Spleen (tissue), 11 donors: ENCODE results near the gene FRMD4A. TPM values are rescaled to one million over a fixed set of nuclear protein-coding genes. Genes with fewer than 3 reads are reported as not detected.

Source experiments
- DNase-seq: peaks from one replicate; pipeline ENCODE4 v3.0.0-alpha.2; 2020
- H3K27ac ChIP-seq, 8 donors: fragments of 200-600 bp; sonication (generic) in 7 of 8; 1 replicate in 4 of 8; 2 replicates in 4 of 8; pipeline versions ENCODE4 v1.5.0 to v1.8.0; 2016 to 2021; ENCODE audit warnings: inconsistent platforms in 4 of 8, mild to moderate bottlenecking in 4 of 8, moderate library complexity in 1 of 8
- H3K27me3 ChIP-seq, 7 donors: fragments of 200-600 bp; sonication (generic) in 6 of 7; replicated peaks in 1 of 7; 1 replicate in 4 of 7; 2 replicates in 3 of 7; pipeline versions ENCODE4 v1.5.0 to v1.8.0; 2016 to 2021; ENCODE audit warnings: inconsistent platforms in 3 of 7, mild to moderate bottlenecking in 1 of 7
- H3K36me3 ChIP-seq, 6 donors: fragments of 200-600 bp; sonication (generic) in 5 of 6; 1 replicate in 4 of 6; 2 replicates in 2 of 6; pipeline versions ENCODE4 v1.5.0 to v1.8.0; 2016 to 2021; ENCODE audit warnings: inconsistent platforms in 2 of 6
- H3K4me1 ChIP-seq, 6 donors: fragments of 200-600 bp; sonication (generic) in 5 of 6; 1 replicate in 3 of 6; 2 replicates in 3 of 6; pipeline versions ENCODE4 v1.5.0 to v1.8.0; 2016 to 2021; ENCODE audit warnings: inconsistent platforms in 3 of 6
- H3K4me3 ChIP-seq, 8 donors: fragments of 200-600 bp; sonication (generic) in 7 of 8; 1 replicate in 4 of 8; 2 replicates in 4 of 8; pipeline versions ENCODE4 v1.5.0 to v1.8.0; 2016 to 2021; ENCODE audit warnings: inconsistent platforms in 4 of 8, mild to moderate bottlenecking in 4 of 8, moderate library complexity in 2 of 8
- H3K9me3 ChIP-seq, 8 donors: fragments of 200-600 bp; sonication (generic) in 7 of 8; 1 replicate in 4 of 8; 2 replicates in 4 of 8; pipeline versions ENCODE4 v1.5.0 to v1.8.0; 2016 to 2021; ENCODE audit warnings: inconsistent platforms in 4 of 8
- POLR2A ChIP-seq, 3 donors: fragments of 450-650 bp; IDR thresholded peaks; one replicate each; pipeline ENCODE4 v1.5.1; 2017; ENCODE audit warnings: antibody characterized with exemption in 3 of 3, mild to moderate bottlenecking in 1 of 3
- POLR2AphosphoS5 ChIP-seq, 3 donors: sonication (generic); formaldehyde crosslinking; IDR thresholded peaks; one replicate each; pipeline ENCODE4 v1.5.1; 2017; ENCODE audit warnings: antibody characterized with exemption in 3 of 3
- WGBS, 5 donors: extraction: QIAGEN DNeasy Blood & Tissue Kit in 3 of 5; methylation state at CpG; one replicate each; pipeline versions ENCODE4 v1.1.5 to v1.1.7; 2013 to 2018; 5-methylcytosine and 5-hydroxymethylcytosine counted together
- intact Hi-C: fragments of 100-400 bp; cut with DNase I; formaldehyde crosslinking; loops from one replicate; pipeline ENCODE4 v1.15.0; 2023; ENCODE audit warnings: low total_unique reads
- polyA plus RNA-seq, 3 donors: library from polyadenylated mRNA; stranded (reverse); fragments of 200-250 nt; gene quantifications; one replicate each; pipeline ENCODE4 v1.2.1, GENCODE V29; 2013
- total RNA-seq, 7 donors: library from RNA; depleted of rRNA in 3 of 7; stranded (reverse); fragments of >200 nt in 3 of 7; fragmentation: NEBNext Ultra II Directional in 4 of 7; extraction: Animal tissue kit (Norgen Biotek cat#: 25700) in 4 of 7; gene quantifications; one replicate each; pipeline versions ENCODE4 v1.1.0 to v1.2.1, GENCODE V29; 2016 to 2021
- TF ChIP-seq, protein P1 (sequence below), 11 experiments: fragments of 200-600 bp in 7 of 11; fragments of 450-650 bp in 4 of 11; sonication (generic) in 4 of 11; IDR thresholded peaks in 8 of 11; conservative IDR thresholded peaks in 3 of 11; 1 replicate in 7 of 11; 2 replicates in 4 of 11; pipeline versions ENCODE4 v1.4.0 to v1.8.0; 2016 to 2021; ENCODE audit warnings: antibody characterized with exemption in 11 of 11, inconsistent platforms in 4 of 11, mild to moderate bottlenecking in 1 of 11
- donor health status: healthy with polysubstance abuse.
- donor health status: DM: no; HTN: no; CAD: no; lungs with moderate emphysema.
- donor health status: DM: no; HTN: no; CAD: no.
- donor health status: Bipolar disorder and iron deficiency.
- donor health status: healthy.
- donor health status: DM: no; HTN: no; CAD: no.
- donor health status: DM: yes; HTN: yes; CAD: no.

The FRMD4A gene
- total and polyA plus RNA-seq, 10 donors, result 9.2 to 141 (median 80.5) TPM

- Histone ChIP-seq H3K27ac (no peak overlapping the region), H3K36me3 (no peaks in the 10 kb centered on the region), H3K4me1 (no peaks in the 10 kb centered on the region), H3K4me3 (no peak overlapping the region), H3K27me3 (no peaks in the 10 kb centered on the region), H3K9me3 (no peaks in the 10 kb centered on the region)
- 85 to 91% (median 91%) methylated on average over 6 of the region's 6 CpGs for WGBS, 5 donors
- no peak for DNase-seq
- TF ChIP-seq, protein P1, sequence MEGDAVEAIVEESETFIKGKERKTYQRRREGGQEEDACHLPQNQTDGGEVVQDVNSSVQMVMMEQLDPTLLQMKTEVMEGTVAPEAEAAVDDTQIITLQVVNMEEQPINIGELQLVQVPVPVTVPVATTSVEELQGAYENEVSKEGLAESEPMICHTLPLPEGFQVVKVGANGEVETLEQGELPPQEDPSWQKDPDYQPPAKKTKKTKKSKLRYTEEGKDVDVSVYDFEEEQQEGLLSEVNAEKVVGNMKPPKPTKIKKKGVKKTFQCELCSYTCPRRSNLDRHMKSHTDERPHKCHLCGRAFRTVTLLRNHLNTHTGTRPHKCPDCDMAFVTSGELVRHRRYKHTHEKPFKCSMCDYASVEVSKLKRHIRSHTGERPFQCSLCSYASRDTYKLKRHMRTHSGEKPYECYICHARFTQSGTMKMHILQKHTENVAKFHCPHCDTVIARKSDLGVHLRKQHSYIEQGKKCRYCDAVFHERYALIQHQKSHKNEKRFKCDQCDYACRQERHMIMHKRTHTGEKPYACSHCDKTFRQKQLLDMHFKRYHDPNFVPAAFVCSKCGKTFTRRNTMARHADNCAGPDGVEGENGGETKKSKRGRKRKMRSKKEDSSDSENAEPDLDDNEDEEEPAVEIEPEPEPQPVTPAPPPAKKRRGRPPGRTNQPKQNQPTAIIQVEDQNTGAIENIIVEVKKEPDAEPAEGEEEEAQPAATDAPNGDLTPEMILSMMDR (IDR thresholded peaks at IDR 0.05 in 8 of 11, conservative IDR thresholded peaks at IDR 0.05 in 3 of 11), result no peak
- no peak for TF ChIP-seq POLR2AphosphoS5 (IDR thresholded peaks at IDR 0.05)
- no peak for TF ChIP-seq POLR2A (IDR thresholded peaks at IDR 0.05)
- intact Hi-C loops, result no loop called here
Observed at GRCh38 chr10:14125564-14125963, 205.2 kb downstream of the FRMD4A start.

DNA sequence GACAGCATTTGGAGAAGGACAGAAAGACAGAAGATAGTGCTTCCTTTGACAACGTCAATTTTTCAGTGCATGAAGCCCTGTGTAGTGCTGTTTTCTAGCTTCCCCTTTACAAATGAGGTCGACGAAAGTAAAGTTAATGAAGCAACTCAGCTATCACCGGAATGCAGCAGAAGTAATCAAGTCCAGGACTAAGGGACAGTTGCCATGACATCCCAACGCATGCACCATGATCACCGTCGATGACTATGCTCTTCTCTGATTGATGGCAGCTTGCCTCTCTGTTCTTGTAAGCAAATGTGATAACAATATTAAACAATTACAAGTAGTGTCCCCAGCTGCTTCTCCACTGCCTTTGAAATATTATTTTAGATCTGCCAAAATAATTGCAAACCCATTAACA is 205.8 kb downstream of the FRMD4A start:
- no peaks in the 10 kb centered on the region for H3K9me3 ChIP-seq
- DNase-seq, result no peak
- no peaks in the 10 kb centered on the region for H3K36me3 ChIP-seq
- 66 to 80% (median 74%) methylated on average over 7 of the region's 7 CpGs for WGBS, 5 donors
- intact Hi-C loops, result no loop called here
- TF ChIP-seq POLR2AphosphoS5 (IDR thresholded peaks at IDR 0.05) (no peak), POLR2A (IDR thresholded peaks at IDR 0.05) (no peak)
- TF ChIP-seq, protein P1 (IDR thresholded peaks at IDR 0.05 in 8 of 11, conservative IDR thresholded peaks at IDR 0.05 in 3 of 11), result no peak
- no peaks in the 10 kb centered on the region for H3K27me3 ChIP-seq
- no peak overlapping the region for H3K27ac ChIP-seq
- no peak overlapping the region for H3K4me3 ChIP-seq
- no peaks in the 10 kb centered on the region for H3K4me1 ChIP-seq

- H3K36me3 ChIP-seq, result no peaks in the 10 kb centered on the region
- no peaks in the 10 kb centered on the region for H3K4me1 ChIP-seq
- H3K27ac ChIP-seq, result no peak overlapping the region
- intact Hi-C loops, result no loop called here
- no peaks in the 10 kb centered on the region for H3K9me3 ChIP-seq
- no peaks in the 10 kb centered on the region for H3K27me3 ChIP-seq
- H3K4me3 ChIP-seq, result no peak overlapping the region
- WGBS, 5 donors, result 79 to 93% (median 85%) methylated on average over 5 of the region's 5 CpGs
- DNase-seq, result no peak
- TF ChIP-seq, protein P1 (IDR thresholded peaks at IDR 0.05 in 8 of 11, conservative IDR thresholded peaks at IDR 0.05 in 3 of 11), result no peak
- TF ChIP-seq POLR2A (IDR thresholded peaks at IDR 0.05) (no peak), POLR2AphosphoS5 (IDR thresholded peaks at IDR 0.05) (no peak)
Observed at GRCh38 chr10:14123139-14123538, 207.6 kb downstream of the FRMD4A start.

GRCh38 chr10:14120812-14121211 is 209.9 kb downstream of the FRMD4A start:
- 74 to 90% (median 81%) methylated on average over 2 of the region's 2 CpGs for WGBS, 5 donors
- no peaks in the 10 kb centered on the region for H3K9me3 ChIP-seq
- H3K4me3 ChIP-seq, result no peak overlapping the region
- intact Hi-C loops, result no loop called here
- H3K4me1 ChIP-seq, result no peaks in the 10 kb centered on the region
- no peaks in the 10 kb centered on the region for H3K27me3 ChIP-seq
- no peaks in the 10 kb centered on the region for H3K36me3 ChIP-seq
- DNase-seq, result no peak
- TF ChIP-seq, protein P1 (IDR thresholded peaks at IDR 0.05 in 8 of 11, conservative IDR thresholded peaks at IDR 0.05 in 3 of 11), result no peak
- TF ChIP-seq POLR2AphosphoS5 (IDR thresholded peaks at IDR 0.05) (no peak), POLR2A (IDR thresholded peaks at IDR 0.05) (no peak)
- H3K27ac ChIP-seq, result no peak overlapping the region
